ENCODE data around the gene OGDH. TPM values are rescaled to one million over a fixed set of nuclear protein-coding genes. Genes with fewer than 3 reads are reported as not detected.

Gene OGDH
- total RNA-seq, 1 donor from 2014 or later: 73.7 TPM

DNA sequence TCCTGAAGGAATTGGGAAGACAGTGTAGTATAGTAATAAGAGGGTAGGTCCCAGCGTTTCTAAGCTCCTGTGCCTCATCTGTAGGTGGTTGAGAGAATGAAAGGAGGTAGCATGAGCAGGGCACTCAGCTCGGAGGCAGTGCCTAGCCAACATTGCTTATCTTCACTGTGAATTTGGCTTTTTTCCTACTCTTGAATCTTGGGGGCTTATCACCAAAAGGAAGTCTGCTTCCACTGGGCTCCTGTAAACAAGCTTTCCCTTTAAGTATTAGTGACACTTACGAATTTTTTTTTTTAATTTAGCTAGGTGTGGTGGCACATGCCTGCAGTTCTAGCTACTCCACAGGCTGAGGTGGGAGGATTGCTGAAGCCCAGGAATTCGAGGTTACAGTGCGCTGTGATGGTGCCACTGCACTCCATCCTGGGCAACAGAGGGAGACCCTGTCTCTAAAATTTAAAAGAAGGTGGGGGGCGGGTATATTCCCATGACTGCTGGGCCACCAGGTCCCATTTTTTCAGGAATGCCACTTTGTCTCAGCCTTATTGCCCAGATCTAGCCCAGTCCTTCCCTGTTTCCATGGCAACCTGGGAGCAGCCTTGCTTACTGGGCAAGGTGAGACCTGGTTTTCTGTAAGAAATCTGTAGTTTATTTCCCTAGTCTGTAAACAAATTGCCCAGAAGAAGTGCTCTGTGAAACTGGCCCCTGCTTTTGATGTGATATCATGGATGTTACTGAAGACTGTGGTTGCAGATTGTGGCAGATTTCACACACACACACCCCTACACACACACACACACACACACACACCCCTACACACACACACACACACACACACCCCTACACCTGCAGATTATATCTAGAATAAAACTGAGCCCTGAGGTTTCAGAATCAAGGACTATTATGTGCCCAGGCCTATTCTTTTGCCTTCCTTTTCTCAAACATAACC lies 19.4 kb downstream of the OGDH start:
- H3K27ac Mint-ChIP-seq (ENCODE audit: unreplicated experiment): no peak overlapping the region
- H3K9me3 Mint-ChIP-seq (ENCODE audit: unreplicated experiment): no peaks in the 10 kb centered on the region
- H3K79me2 ChIP-seq (ENCODE audit: insufficient read depth, low read length): peaks cover 52% of the 10 kb centered on the region

DNA sequence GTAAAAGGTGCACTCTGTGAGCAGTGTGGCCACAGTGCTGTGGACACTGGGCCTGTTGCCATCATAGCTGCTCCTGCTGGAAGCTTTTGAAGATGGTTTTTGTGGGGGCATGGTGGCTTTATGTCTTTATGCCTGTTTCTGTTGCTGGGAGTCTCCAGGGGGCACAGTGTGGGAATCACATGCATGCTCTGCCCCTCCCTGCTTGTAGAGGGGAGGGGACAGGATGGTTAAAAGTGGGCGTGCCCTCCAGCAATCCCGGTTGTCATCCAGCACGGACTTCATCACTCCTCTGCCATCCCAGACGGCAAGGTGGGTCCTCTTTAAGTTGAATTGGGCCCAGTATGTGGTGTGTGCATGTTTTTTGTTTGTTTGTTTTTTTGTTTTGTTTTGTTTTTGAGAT lies 20.2 kb downstream of the OGDH start:
- FAIRE-seq: no peak

More for the DNA sequence above, 19.4 kb downstream of the OGDH start:
- no peak overlapping the region for H3K4me3 ChIP-seq (ENCODE audit: insufficient read depth, low read depth, low read length)
- peaks cover 11% of the 10 kb centered on the region for H3K36me3 Mint-ChIP-seq (ENCODE audit: low read depth, unreplicated experiment)
- no peak overlapping the region for H2AFZ ChIP-seq (ENCODE audit: low read depth, low read length)
- no peak overlapping the region for H3K4me3 Mint-ChIP-seq (ENCODE audit: unreplicated experiment)
- H3K9me3 ChIP-seq (ENCODE audit: insufficient read depth, low read depth, low read length): no peaks in the 10 kb centered on the region
- H3K9ac ChIP-seq (ENCODE audit: low read length): no peak overlapping the region
- no peaks in the 10 kb centered on the region for H3K27me3 Mint-ChIP-seq (ENCODE audit: low read depth, unreplicated experiment)
- DNase-seq (ENCODE audit: low read depth): no peak
- TF ChIP-seq EZH2 (IDR thresholded peaks at IDR 0.05; ENCODE audit: insufficient read depth, low read length): no peak
- H3K4me2 ChIP-seq (ENCODE audit: low read length): no peak overlapping the region
- no peaks in the 10 kb centered on the region for H3K27me3 ChIP-seq (ENCODE audit: insufficient read depth, low read length)
- H3K4me1 ChIP-seq (ENCODE audit: insufficient read depth, low read length): peaks cover 6% of the 10 kb centered on the region
- H3K36me3 ChIP-seq (ENCODE audit: insufficient read depth, low read length): peaks cover 22% of the 10 kb centered on the region
- H4K20me1 ChIP-seq (ENCODE audit: insufficient read depth, low read length): peaks cover 47% of the 10 kb centered on the region
- no peak for FAIRE-seq
- no peak overlapping the region for H3K27ac ChIP-seq (ENCODE audit: low read depth, low read length)
- H3K4me1 Mint-ChIP-seq (ENCODE audit: low read depth, unreplicated experiment): peaks cover 21% of the 10 kb centered on the region

DNA sequence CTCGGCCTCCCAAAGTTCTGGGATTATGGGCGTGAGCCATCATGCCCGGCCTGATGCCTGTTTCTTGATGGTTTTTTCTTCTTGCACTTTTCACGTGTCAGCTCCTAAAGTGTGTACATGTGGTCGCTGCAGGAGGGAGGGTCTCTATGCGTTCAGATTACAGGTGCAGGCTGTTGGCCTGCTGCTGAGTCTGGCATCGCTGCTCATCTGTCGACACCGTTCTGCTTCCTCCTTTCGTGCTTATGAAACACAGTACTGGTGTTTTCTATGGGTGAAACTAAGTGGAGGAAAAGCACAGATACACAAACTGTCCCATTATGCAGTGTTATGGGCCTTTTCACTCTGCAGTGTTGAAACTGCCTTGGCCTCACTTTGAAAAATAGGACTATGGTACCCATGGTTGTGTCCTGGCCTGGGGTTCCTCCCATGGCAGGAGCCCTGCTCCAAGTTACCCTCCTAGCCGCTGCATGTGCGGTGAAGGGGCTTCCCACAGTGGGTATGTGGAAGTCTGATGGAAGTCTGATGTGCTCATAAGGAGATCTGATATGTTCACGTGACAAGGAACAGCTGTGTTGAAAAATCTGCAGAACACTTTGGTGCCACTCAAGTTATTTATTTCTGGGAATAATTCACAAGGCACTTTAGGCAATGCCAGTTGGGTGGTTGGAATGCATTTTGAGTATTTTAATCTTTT lies 23.5 kb downstream of the OGDH start:
- Histone ChIP-seq H3K79me2 (ENCODE audit: insufficient read depth, low read length) (peaks cover 14% of the 10 kb centered on the region), H3K27ac (ENCODE audit: low read depth, low read length) (no peak overlapping the region), H2AFZ (ENCODE audit: low read depth, low read length) (no peak overlapping the region), H3K27me3 (ENCODE audit: insufficient read depth, low read length) (no peaks in the 10 kb centered on the region), H3K4me3 (ENCODE audit: insufficient read depth, low read depth, low read length) (no peak overlapping the region), H4K20me1 (ENCODE audit: insufficient read depth, low read length) (peaks cover 26% of the 10 kb centered on the region), H3K4me1 (ENCODE audit: insufficient read depth, low read length) (peaks cover 33% of the 10 kb centered on the region), H3K36me3 (ENCODE audit: insufficient read depth, low read length) (peaks cover 15% of the 10 kb centered on the region), H3K9me3 (ENCODE audit: insufficient read depth, low read depth, low read length) (no peaks in the 10 kb centered on the region), H3K4me2 (ENCODE audit: low read length) (no peak overlapping the region), H3K9ac (ENCODE audit: low read length) (no peak overlapping the region)
- Mint-ChIP-seq H3K4me1 (ENCODE audit: low read depth, unreplicated experiment) (peaks cover 26% of the 10 kb centered on the region), H3K36me3 (ENCODE audit: low read depth, unreplicated experiment) (peaks cover 9% of the 10 kb centered on the region), H3K27ac (ENCODE audit: unreplicated experiment) (no peak overlapping the region), H3K27me3 (ENCODE audit: low read depth, unreplicated experiment) (no peaks in the 10 kb centered on the region), H3K4me3 (ENCODE audit: unreplicated experiment) (no peak overlapping the region), H3K9me3 (ENCODE audit: unreplicated experiment) (no peaks in the 10 kb centered on the region)
- DNase-seq (ENCODE audit: low read depth): no peak
- TF ChIP-seq EZH2 (IDR thresholded peaks at IDR 0.05; ENCODE audit: insufficient read depth, low read length): no peak
- TF ChIP-seq, protein P1, sequence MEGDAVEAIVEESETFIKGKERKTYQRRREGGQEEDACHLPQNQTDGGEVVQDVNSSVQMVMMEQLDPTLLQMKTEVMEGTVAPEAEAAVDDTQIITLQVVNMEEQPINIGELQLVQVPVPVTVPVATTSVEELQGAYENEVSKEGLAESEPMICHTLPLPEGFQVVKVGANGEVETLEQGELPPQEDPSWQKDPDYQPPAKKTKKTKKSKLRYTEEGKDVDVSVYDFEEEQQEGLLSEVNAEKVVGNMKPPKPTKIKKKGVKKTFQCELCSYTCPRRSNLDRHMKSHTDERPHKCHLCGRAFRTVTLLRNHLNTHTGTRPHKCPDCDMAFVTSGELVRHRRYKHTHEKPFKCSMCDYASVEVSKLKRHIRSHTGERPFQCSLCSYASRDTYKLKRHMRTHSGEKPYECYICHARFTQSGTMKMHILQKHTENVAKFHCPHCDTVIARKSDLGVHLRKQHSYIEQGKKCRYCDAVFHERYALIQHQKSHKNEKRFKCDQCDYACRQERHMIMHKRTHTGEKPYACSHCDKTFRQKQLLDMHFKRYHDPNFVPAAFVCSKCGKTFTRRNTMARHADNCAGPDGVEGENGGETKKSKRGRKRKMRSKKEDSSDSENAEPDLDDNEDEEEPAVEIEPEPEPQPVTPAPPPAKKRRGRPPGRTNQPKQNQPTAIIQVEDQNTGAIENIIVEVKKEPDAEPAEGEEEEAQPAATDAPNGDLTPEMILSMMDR (IDR thresholded peaks at IDR 0.05; ENCODE audit: insufficient read depth, low read depth, low read length): no peak
- FAIRE-seq: no peak

More for the DNA sequence above, 20.2 kb downstream of the OGDH start:
- DNase-seq (ENCODE audit: low read depth): no peak
- Mint-ChIP-seq H3K27ac (ENCODE audit: unreplicated experiment) (no peak overlapping the region), H3K36me3 (ENCODE audit: low read depth, unreplicated experiment) (peaks cover 7% of the 10 kb centered on the region), H3K27me3 (ENCODE audit: low read depth, unreplicated experiment) (no peaks in the 10 kb centered on the region), H3K4me1 (ENCODE audit: low read depth, unreplicated experiment) (peaks cover 22% of the 10 kb centered on the region), H3K9me3 (ENCODE audit: unreplicated experiment) (no peaks in the 10 kb centered on the region), H3K4me3 (ENCODE audit: unreplicated experiment) (no peak overlapping the region)
- peaks cover 11% of the 10 kb centered on the region for H3K4me1 ChIP-seq (ENCODE audit: insufficient read depth, low read length)
- H3K79me2 ChIP-seq (ENCODE audit: insufficient read depth, low read length): peaks cover 43% of the 10 kb centered on the region
- H3K27ac ChIP-seq (ENCODE audit: low read depth, low read length): no peak overlapping the region
- H3K4me3 ChIP-seq (ENCODE audit: insufficient read depth, low read depth, low read length): no peak overlapping the region
- H3K4me2 ChIP-seq (ENCODE audit: low read length): no peak overlapping the region
- no peaks in the 10 kb centered on the region for H3K27me3 ChIP-seq (ENCODE audit: insufficient read depth, low read length)
- no peak overlapping the region for H3K9ac ChIP-seq (ENCODE audit: low read length)
- peaks cover 46% of the 10 kb centered on the region for H4K20me1 ChIP-seq (ENCODE audit: insufficient read depth, low read length)
- TF ChIP-seq EZH2 (IDR thresholded peaks at IDR 0.05; ENCODE audit: insufficient read depth, low read length): no peak
- TF ChIP-seq, protein P1 (IDR thresholded peaks at IDR 0.05; ENCODE audit: insufficient read depth, low read depth, low read length): no peak
- no peak overlapping the region for H2AFZ ChIP-seq (ENCODE audit: low read depth, low read length)
- H3K9me3 ChIP-seq (ENCODE audit: insufficient read depth, low read depth, low read length): no peaks in the 10 kb centered on the region
- H3K36me3 ChIP-seq (ENCODE audit: insufficient read depth, low read length): peaks cover 22% of the 10 kb centered on the region
